ENCODE measurements around the gene FLOT1.

The FLOT1 gene

DNA sequence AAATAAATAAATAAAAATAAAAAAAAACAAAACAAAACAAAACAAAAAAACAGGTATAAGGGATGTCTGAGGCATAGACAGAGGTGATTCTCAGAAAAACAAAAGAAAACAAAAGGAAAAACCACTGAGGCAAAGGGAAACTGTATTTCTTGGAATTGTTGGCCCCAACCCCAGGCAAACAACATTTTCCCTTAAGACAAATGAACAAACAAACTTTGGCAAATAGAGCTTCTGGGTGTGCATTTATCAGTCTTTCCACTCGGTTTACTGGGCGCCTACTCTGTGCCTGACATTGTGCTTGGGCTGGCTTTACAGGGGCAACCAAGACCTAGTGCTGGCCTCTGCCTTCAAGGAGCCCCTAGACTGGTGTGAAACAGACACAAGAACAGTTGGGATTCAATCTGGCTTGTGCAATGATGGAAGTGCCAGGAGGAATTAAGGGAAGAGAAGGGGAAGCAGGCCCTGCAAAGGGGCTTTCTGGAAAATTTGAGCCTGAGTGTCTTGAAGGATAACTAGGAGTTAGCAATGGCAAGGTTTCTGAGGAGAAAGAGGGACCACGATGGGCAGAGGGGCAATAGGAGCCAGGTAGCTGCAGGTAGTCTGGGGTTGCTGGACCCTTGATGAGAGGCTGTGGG lies 35.6 kb upstream of the FLOT1 start:
- Histone ChIP-seq H3K9me3 (ENCODE audit: low read length) (no peaks in the 10 kb centered on the region), H3K36me3 (ENCODE audit: insufficient read depth, low read length) (no peaks in the 10 kb centered on the region), H3K9ac (ENCODE audit: low read length) (no peak overlapping the region), H3K9me2 (ENCODE audit: low read depth, low read length) (no peaks in the 10 kb centered on the region), H3K4me2 (ENCODE audit: low read length) (no peak overlapping the region), H4K20me1 (ENCODE audit: insufficient read depth, low read length) (no peaks in the 10 kb centered on the region), H3K4me1 (ENCODE audit: insufficient read depth, low read length, severe bottlenecking) (peaks cover 5% of the 10 kb centered on the region), H2AFZ (ENCODE audit: low read length) (no peak overlapping the region), H3K79me2 (ENCODE audit: insufficient read depth, low read length) (no peaks in the 10 kb centered on the region), H3K27ac (ENCODE audit: low read depth, low read length, poor library complexity, severe bottlenecking) (no peak overlapping the region), H3K27me3 (ENCODE audit: insufficient read depth, low read length) (no peaks in the 10 kb centered on the region; the same call in 1 of the 2 replicates), H3K4me3 (ENCODE audit: low read depth, low read length, poor library complexity, severe bottlenecking) (no peak overlapping the region), H3F3A (ENCODE audit: insufficient read depth, low read length) (no peaks in the 10 kb centered on the region)
- no peak for TF ChIP-seq EZH2 (IDR thresholded peaks at IDR 0.05; ENCODE audit: borderline replicate concordance, low read length)
- TF ChIP-seq, protein P1, sequence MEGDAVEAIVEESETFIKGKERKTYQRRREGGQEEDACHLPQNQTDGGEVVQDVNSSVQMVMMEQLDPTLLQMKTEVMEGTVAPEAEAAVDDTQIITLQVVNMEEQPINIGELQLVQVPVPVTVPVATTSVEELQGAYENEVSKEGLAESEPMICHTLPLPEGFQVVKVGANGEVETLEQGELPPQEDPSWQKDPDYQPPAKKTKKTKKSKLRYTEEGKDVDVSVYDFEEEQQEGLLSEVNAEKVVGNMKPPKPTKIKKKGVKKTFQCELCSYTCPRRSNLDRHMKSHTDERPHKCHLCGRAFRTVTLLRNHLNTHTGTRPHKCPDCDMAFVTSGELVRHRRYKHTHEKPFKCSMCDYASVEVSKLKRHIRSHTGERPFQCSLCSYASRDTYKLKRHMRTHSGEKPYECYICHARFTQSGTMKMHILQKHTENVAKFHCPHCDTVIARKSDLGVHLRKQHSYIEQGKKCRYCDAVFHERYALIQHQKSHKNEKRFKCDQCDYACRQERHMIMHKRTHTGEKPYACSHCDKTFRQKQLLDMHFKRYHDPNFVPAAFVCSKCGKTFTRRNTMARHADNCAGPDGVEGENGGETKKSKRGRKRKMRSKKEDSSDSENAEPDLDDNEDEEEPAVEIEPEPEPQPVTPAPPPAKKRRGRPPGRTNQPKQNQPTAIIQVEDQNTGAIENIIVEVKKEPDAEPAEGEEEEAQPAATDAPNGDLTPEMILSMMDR (IDR thresholded peaks at IDR 0.05; ENCODE audit: low read length) = no peak

DNA sequence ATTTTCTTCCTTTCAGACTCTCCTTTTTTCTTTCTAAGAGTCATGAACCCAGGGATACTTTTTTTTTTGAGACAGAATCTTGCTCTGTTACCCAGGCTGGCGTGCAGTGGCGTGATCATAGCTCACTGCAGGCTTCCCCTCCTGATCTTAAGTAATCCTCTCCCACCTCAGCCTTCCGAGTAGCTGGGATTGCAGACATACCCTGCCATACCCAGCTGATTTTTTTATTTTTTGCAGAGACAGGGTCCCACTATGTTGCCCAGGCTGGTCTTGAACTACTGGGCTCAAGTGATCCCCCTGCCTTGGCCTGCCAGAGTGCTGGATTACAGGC lies 34.6 kb upstream of the FLOT1 start:
- Histone ChIP-seq H3K4me3 (ENCODE audit: low read depth, low read length, poor library complexity, severe bottlenecking) (no peak overlapping the region), H3F3A (ENCODE audit: insufficient read depth, low read length) (no peaks in the 10 kb centered on the region), H2AFZ (ENCODE audit: low read length) (no peak overlapping the region), H3K4me2 (ENCODE audit: low read length) (no peak overlapping the region), H3K9me2 (ENCODE audit: low read depth, low read length) (no peaks in the 10 kb centered on the region), H4K20me1 (ENCODE audit: insufficient read depth, low read length) (no peaks in the 10 kb centered on the region), H3K9ac (ENCODE audit: low read length) (no peak overlapping the region), H3K27ac (ENCODE audit: low read depth, low read length, poor library complexity, severe bottlenecking) (no peak overlapping the region), H3K36me3 (ENCODE audit: insufficient read depth, low read length) (no peaks in the 10 kb centered on the region), H3K4me1 (ENCODE audit: insufficient read depth, low read length, severe bottlenecking) (peaks cover 4% of the 10 kb centered on the region), H3K79me2 (ENCODE audit: insufficient read depth, low read length) (no peaks in the 10 kb centered on the region), H3K9me3 (ENCODE audit: low read length) (no peaks in the 10 kb centered on the region), H3K27me3 (ENCODE audit: insufficient read depth, low read length) (no peaks in the 10 kb centered on the region; the same call in 1 of the 2 replicates)
- TF ChIP-seq, protein P1 (IDR thresholded peaks at IDR 0.05; ENCODE audit: low read length) = no peak
- TF ChIP-seq EZH2 (IDR thresholded peaks at IDR 0.05; ENCODE audit: borderline replicate concordance, low read length) = no peak

DNA sequence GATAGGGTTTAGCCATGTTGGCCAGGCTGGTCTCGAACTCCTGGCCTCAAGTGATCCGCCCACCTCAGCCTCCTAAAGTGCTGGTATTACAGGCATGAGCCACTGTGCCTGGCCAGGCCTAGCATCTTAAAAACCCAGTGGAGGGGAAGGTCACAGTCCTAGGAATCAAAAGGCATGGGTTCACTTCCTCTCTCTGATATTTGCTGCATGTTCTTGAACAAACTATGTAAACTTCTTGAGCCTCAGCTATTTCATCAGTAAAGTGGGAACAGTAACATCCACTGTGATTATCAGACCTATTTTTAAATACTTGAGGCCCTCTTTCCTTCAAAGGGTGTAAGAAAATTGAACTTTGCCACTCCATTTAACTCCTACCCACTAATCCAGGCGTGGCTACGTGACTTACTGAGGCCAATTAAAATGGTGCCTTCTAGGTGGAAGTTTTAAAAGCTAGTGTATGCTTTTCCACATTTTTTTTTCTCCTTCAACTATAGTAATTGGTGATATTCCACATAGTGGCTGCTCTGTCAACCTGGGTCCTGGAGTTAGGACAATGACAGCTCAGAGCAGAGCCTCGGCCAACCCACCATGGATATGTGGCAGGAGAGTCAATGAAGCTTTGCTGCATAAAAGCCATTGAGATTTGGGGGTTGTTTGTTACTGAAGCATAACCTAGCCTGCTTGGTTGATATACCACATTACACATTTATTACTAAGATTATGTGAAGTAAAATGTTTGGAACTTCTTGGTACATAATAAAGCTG lies 34.1 kb upstream of the FLOT1 start:
- Histone ChIP-seq H3K27me3 (ENCODE audit: insufficient read depth, low read length) (no peaks in the 10 kb centered on the region; the same call in 1 of the 2 replicates), H3F3A (ENCODE audit: insufficient read depth, low read length) (no peaks in the 10 kb centered on the region), H2AFZ (ENCODE audit: low read length) (no peak overlapping the region), H4K20me1 (ENCODE audit: insufficient read depth, low read length) (no peaks in the 10 kb centered on the region), H3K9me3 (ENCODE audit: low read length) (no peaks in the 10 kb centered on the region), H3K79me2 (ENCODE audit: insufficient read depth, low read length) (no peaks in the 10 kb centered on the region), H3K9me2 (ENCODE audit: low read depth, low read length) (no peaks in the 10 kb centered on the region), H3K4me1 (ENCODE audit: insufficient read depth, low read length, severe bottlenecking) (no peaks in the 10 kb centered on the region), H3K9ac (ENCODE audit: low read length) (no peak overlapping the region), H3K4me2 (ENCODE audit: low read length) (no peak overlapping the region), H3K27ac (ENCODE audit: low read depth, low read length, poor library complexity, severe bottlenecking) (no peak overlapping the region), H3K4me3 (ENCODE audit: low read depth, low read length, poor library complexity, severe bottlenecking) (no peak overlapping the region), H3K36me3 (ENCODE audit: insufficient read depth, low read length) (no peaks in the 10 kb centered on the region)
- TF ChIP-seq, protein P1 (IDR thresholded peaks at IDR 0.05; ENCODE audit: low read length) = no peak
- TF ChIP-seq EZH2 (IDR thresholded peaks at IDR 0.05; ENCODE audit: borderline replicate concordance, low read length) = no peak

Data from OCI-LY1 (cell line).